ENCODE results near the gene COL25A1.

GRCh38 chr4:109119852-109120251 is 182.6 kb downstream of the COL25A1 start:
- TF ChIP-seq CTCF (IDR thresholded peaks at IDR 0.05; ENCODE audit: low read depth, low read length) (no peak), EZH2phosphoT487 (IDR thresholded peaks at IDR 0.05; ENCODE audit: low read depth) (no peak)
